OCI-LY7 (cell line): ENCODE data around the gene ATAD1. TPM values are rescaled to one million over a fixed set of nuclear protein-coding genes. Genes with fewer than 3 reads are reported as not detected.

Source experiments
- BruUV-seq: library from RNA; stranded (reverse); fragments of 400-500 nt; replicated peaks from 2 replicates; lab custom pipeline; 2021; lab: Mats Ljungman, UMichigan
- CTCF ChIA-PET: fragments of 300-600 bp; sonication (Branson Sonifier 250); formaldehyde crosslinking; loops from one replicate; lab custom pipeline; 2022; ENCODE audit warnings: antibody characterized with exemption; ENCODE audit not compliant: unreplicated experiment; lab: Charles Lee
- POLR2A ChIA-PET: fragments of 300-600 bp; sonication (Branson Sonifier 250); formaldehyde crosslinking; loops from one replicate; lab custom pipeline; 2022; ENCODE audit warnings: antibody characterized with exemption; lab: Charles Lee
- DNase-seq: peaks from one replicate; pipeline ENCODE4 v3.0.0-alpha.2; 2015; ENCODE audit warnings: low spot score
- H2AFZ ChIP-seq: fragments of 200-600 bp; sonication (generic), shearing (Covaris generic); 2 replicates; pipeline ENCODE4 v1.6.1; 2014; ENCODE audit warnings: mild to moderate bottlenecking, antibody characterized with exemption, low read length, moderate library complexity
- H3K27ac ChIP-seq: fragments of 200-600 bp; sonication (generic); 2 replicates; pipeline ENCODE4 v1.5.1; 2014; ENCODE audit warnings: mixed run types, low read depth, mild to moderate bottlenecking, moderate library complexity, low read length, inconsistent platforms; ENCODE audit not compliant: poor library complexity, severe bottlenecking
- H3K36me3 ChIP-seq: fragments of 200-600 bp; sonication (generic); 2 replicates; pipeline ENCODE4 v1.6.1; 2014; ENCODE audit warnings: mild to moderate bottlenecking, antibody characterized with exemption, low read length, moderate library complexity, mixed read lengths; ENCODE audit not compliant: insufficient read depth
- H3K4me1 ChIP-seq: fragments of 200-600 bp; sonication (generic); 2 replicates; pipeline ENCODE4 v1.5.1; 2014; ENCODE audit warnings: mild to moderate bottlenecking, low read length; ENCODE audit not compliant: insufficient read depth, poor library complexity, severe bottlenecking
- H3K4me2 ChIP-seq: fragments of 200-600 bp; sonication (generic); 2 replicates; pipeline ENCODE4 v1.6.1; 2014; ENCODE audit warnings: mild to moderate bottlenecking, low read length
- H3K4me3 ChIP-seq: fragments of 200-600 bp; sonication (generic); 2 replicates; pipeline ENCODE4 v1.5.1; 2014; ENCODE audit warnings: mild to moderate bottlenecking, low read depth, low read length; ENCODE audit not compliant: poor library complexity, severe bottlenecking
- H3K79me2 ChIP-seq: fragments of 200-600 bp; sonication (generic); 2 replicates; pipeline ENCODE4 v1.6.1; 2016; ENCODE audit warnings: low read depth, mild to moderate bottlenecking, low read length, moderate library complexity, mixed read lengths; ENCODE audit not compliant: insufficient read depth
- H3K9me2 ChIP-seq: fragments of 200-600 bp; sonication (generic); 2 replicates; pipeline ENCODE4 v1.6.1; 2016; ENCODE audit warnings: mild to moderate bottlenecking, low read length, mixed read lengths; ENCODE audit not compliant: insufficient read depth
- H3K9me3 ChIP-seq: fragments of 200-600 bp; sonication (generic); 2 replicates; pipeline ENCODE4 v1.6.1; 2014; ENCODE audit warnings: mild to moderate bottlenecking, mixed run types, low read length, mixed read lengths
- H4K20me1 ChIP-seq: fragments of 200-600 bp; sonication (generic); 2 replicates; pipeline ENCODE4 v1.6.1; 2014; ENCODE audit warnings: mild to moderate bottlenecking, antibody characterized with exemption, low read length, moderate library complexity, mixed read lengths; ENCODE audit not compliant: insufficient read depth
- CTCF ChIP-seq: fragments of 200-600 bp; sonication (generic); conservative IDR thresholded peaks from 2 replicates; pipeline ENCODE4 v1.5.1; 2014; ENCODE audit warnings: mild to moderate bottlenecking, antibody characterized with exemption, low read length, moderate library complexity, mixed read lengths
- EZH2phosphoT487 ChIP-seq: fragments of 200-600 bp; sonication (generic); IDR thresholded peaks from 2 replicates; pipeline ENCODE4 v1.6.1; 2018; ENCODE audit warnings: low read depth, borderline replicate concordance, mild to moderate bottlenecking, mixed run types, antibody characterized with exemption, low read length, moderate library complexity, mixed read lengths
- intact Hi-C: fragments of 100-400 bp; cut with micrococcal nuclease; formaldehyde crosslinking; loops from one replicate; pipeline ENCODE4 v1.10.0; 2022; ENCODE audit not compliant: unreplicated experiment
- total RNA-seq, 2 experiments: library from RNA; depleted of rRNA in 1 of 2; stranded (reverse); fragments of >200 nt in 1 of 2; shearing (Covaris generic) in 1 of 2; gene quantifications; 2 replicates each; pipeline ENCODE4 v1.2.3, GENCODE V29; 2014 to 2022

ATAD1 gene
- total RNA-seq, 2 experiments from 2014 or later: 19.6 to 47.7 TPM

- no peak overlapping the region for H2AFZ ChIP-seq
- H3K36me3 ChIP-seq: no peaks in the 10 kb centered on the region
- CTCF ChIA-PET: no interaction called here
- POLR2A ChIA-PET: interaction anchor here (0.6 to 1.3 kb wide), 3 partner anchors 29 to 63 kb away, joined by 4 to 6 read pairs (median 6); no protein-coding TSS in a partner anchor
- no peaks in the 10 kb centered on the region for H3K79me2 ChIP-seq
- DNase-seq: no peak
- no peaks in the 10 kb centered on the region for H4K20me1 ChIP-seq
- no peak overlapping the region for H3K4me3 ChIP-seq
- H3K9me3 ChIP-seq: no peaks in the 10 kb centered on the region
- H3K4me2 ChIP-seq: no peak overlapping the region
- intact Hi-C loops: no loop called here
- no peak overlapping the region for H3K27ac ChIP-seq
- no peaks in the 10 kb centered on the region for H3K9me2 ChIP-seq
- H3K4me1 ChIP-seq: peaks cover 28% of the 10 kb centered on the region
- no TSS peak for BruUV-seq
- no peak for TF ChIP-seq CTCF
- TF ChIP-seq EZH2phosphoT487: no peak
Measured at GRCh38 chr10:87712913-87713616, 105.0 kb downstream of the ATAD1 start.

DNA sequence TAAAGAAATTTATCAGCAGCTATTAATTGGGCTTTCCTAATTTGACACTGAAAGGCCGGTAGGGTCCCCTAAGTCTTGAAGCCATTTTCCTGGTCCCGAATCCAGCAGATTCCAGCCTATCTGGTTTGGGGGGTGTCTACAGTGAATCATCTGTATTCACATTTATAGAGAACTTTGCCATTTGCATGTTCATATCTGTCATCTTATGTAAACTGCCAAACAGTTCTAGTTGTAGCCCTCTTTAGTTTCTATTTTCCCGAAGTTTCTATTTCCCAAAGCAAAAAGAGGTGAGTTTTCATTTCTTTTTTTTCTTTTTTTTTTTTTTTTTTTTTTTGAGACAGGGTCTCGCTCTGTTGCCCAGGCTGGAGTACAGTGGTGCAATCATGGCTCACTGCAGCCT, 110.8 kb downstream of the ATAD1 start:
- Histone ChIP-seq H3K79me2 (no peaks in the 10 kb centered on the region), H4K20me1 (no peaks in the 10 kb centered on the region), H3K9me2 (no peaks in the 10 kb centered on the region; the same call in 1 of the 2 replicates), H2AFZ (no peak overlapping the region), H3K4me2 (no peak overlapping the region), H3K36me3 (no peaks in the 10 kb centered on the region), H3K4me1 (no peaks in the 10 kb centered on the region), H3K4me3 (no peak overlapping the region), H3K27ac (no peak overlapping the region), H3K9me3 (no peaks in the 10 kb centered on the region)
- BruUV-seq: no TSS peak
- DNase-seq: no peak
- intact Hi-C loops: no loop called here
- ChIA-PET POLR2A (no interaction called here), CTCF (no interaction called here)
- no peak for TF ChIP-seq EZH2phosphoT487
- no peak for TF ChIP-seq CTCF

GRCh38 chr10:87706731-87707130, 111.3 kb downstream of the ATAD1 start:
- no peak for DNase-seq
- TF ChIP-seq CTCF (no peak), EZH2phosphoT487 (no peak)
- no peak overlapping the region for H3K4me2 ChIP-seq
- no TSS peak for BruUV-seq
- H3K79me2 ChIP-seq: no peaks in the 10 kb centered on the region
- H3K9me3 ChIP-seq: no peaks in the 10 kb centered on the region
- no peak overlapping the region; the same call in 1 of the 2 replicates for H2AFZ ChIP-seq
- H4K20me1 ChIP-seq: no peaks in the 10 kb centered on the region
- H3K4me3 ChIP-seq: no peak overlapping the region
- POLR2A ChIA-PET: interaction anchor here (0.7 kb wide), 1 partner anchor 31 kb away, joined by 5 read pairs; no protein-coding TSS in a partner anchor
- no peaks in the 10 kb centered on the region for H3K36me3 ChIP-seq
- H3K4me1 ChIP-seq: no peaks in the 10 kb centered on the region
- intact Hi-C loops: no loop called here
- no peaks in the 10 kb centered on the region; the same call in 1 of the 2 replicates for H3K9me2 ChIP-seq
- no peak overlapping the region for H3K27ac ChIP-seq
- CTCF ChIA-PET: no interaction called here
